COLO668 (cell line): ENCODE data around the gene GABRB1.

ENCODE experiments used
- DNase-seq: peaks from one replicate; lab custom pipeline; 2025; ENCODE audit not compliant: unreplicated experiment; lab: John Stamatoyannopoulos, UW

The GABRB1 gene

GRCh38 chr4:47031011-47031678 is at the start of gene GABRB1:
Gene GABRB1, plus strand, starts transcription at chr4:47031567.
- peak; percentile 47 for DNase-seq

DNA sequence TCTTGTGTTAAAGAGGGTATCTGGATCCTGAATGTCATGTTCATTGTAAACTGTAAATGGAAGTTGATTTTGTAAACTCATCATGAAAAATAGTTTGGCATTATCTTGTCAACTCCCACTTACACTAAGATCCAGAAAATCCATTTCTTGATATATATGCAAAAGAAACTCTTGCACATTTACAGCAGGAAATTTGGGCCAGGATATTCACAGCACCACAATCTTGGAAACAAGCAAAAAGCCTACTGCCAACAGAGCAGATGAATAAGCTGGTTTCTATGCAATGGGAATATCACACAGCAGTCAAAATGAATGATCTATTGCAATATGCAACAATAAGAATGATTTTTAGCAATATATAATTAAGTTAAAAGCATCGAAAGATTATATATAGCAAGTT is 46.6 kb upstream of the GABRB1 start:
- no peak for DNase-seq

DNA sequence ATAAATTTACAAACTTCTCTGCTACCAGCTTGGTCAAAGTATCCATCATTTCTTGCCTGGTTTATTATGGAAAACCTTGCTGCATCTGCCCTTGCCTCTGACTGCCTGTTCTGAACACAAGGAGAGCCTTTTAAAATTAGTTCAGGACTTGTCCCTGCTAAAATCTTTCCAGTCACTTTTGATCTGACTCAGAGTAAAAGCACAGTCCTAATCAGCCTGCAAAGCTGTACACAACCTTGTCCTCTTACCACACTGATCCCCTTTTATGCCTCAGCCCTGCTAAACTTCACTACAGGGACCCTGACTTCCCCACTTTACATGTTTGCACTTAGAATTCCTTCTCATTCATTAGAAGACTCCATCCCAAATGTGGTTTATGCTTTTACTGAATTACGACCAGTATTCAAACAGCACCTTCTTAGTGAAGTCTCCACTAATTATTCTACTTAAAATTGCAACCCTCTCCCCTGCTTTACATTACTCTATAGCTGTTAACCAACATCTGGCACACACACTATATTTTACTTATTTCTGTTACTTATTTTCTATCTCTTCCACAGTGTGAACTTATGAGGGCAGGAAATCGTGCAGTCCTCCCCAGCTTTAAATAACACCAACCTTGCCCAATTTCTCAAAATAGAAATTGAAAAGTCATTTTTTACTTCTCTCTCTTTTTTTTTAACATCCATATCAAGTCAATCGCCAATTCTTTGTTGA is 44.3 kb upstream of the GABRB1 start:
- DNase-seq: no peak

DNA sequence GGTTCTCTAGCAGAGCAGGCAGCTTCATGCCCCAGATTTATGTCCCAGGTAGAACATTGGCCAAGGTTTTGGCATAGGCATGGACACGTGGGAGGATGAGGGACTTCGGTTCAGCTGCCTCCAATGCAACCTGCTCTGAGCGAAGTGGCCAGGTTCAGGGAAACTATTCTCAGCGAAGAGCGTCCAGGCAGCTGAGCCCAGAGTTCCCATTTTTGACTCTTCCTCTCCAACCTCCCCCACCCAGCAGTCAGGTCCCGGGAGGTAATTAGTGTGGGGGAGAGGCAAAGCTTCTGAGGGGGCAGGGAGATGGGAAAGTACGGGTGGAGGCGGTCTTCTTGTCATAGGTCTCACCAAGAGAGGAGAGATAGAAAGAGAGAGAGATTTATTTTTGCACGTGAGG is 39.0 kb upstream of the GABRB1 start:
- no peak for DNase-seq

- DNase-seq: peak; percentile 36
Measured at GRCh38 chr4:46993075-46994006, 38.0 kb upstream of the GABRB1 start, which contains the start of gene GABRA4. Gene GABRA4, minus strand, starts transcription at chr4:46993581. Its CDS starts 157 bp downstream, at chr4:46993424.

DNA sequence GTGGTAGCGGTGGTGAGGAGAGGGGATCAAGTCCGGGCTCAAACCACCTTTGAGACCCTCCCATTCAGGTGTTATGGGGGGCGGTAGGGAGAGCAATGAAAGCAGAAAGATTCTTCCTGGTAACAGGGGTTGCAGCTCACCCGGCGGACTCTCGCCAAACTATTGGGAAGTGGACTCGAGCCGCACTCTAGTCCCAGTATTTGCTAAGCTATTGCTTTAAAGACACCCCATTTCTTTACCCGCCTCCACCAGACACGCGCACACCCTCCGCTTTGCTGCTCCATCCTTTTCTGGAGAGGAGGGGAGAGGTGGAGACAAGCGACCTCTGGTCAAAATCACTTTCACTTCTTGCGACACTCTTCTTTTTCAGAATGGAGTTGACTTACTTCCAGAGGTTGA is 37.4 kb upstream of the GABRB1 start:
- no peak for DNase-seq

GRCh38 chr4:46999566-46999965 is 31.8 kb upstream of the GABRB1 start:
- no peak for DNase-seq

- no peak for DNase-seq
Measured at GRCh38 chr4:47000406-47000805, 31.0 kb upstream of the GABRB1 start.

DNA sequence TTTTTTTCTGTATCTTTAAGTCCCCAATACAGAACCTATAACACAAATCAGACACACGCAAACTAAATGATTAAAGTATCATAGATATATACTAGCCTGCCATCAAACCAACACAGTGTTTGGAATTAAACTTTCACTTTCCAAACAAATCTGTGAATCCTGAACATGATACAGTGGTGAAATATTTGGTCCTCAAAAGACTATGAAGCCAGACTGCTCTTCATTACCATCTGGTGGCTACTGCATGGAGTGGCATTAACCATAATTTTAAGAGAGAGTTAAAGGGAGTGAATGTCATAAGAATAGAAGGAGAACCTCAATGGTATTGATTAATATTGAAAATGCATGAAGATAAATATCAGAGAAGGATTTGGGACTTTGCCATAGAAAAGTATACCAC is 28.8 kb upstream of the GABRB1 start:
- no peak for DNase-seq

DNA sequence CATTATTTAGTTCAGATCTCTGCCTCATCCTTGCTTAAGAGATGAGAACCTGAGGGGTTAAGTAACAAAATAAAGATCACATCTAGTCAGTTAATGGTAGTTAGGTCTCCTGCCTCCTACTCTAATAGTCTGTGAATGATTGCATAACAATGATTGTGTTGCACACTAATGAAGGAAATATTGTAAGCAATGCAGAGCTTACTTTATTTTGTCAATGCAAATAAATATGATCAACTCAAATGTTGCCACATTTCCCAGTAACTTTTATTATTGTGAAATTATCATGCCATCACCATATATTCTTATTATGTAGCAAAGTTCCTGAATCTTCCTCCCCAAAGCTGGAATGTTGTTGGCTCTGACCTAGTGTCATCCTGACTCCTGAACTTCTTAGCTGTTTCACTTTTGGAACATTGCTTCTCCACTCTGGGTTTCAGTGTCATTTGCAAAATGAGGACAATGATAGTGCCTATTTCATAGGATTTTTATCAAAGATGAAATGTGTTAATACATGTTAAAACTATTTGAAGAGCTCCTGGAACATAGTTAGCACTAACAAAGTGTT is 20.9 kb upstream of the GABRB1 start:
- no peak for DNase-seq

GRCh38 chr4:47010912-47011446 is 20.4 kb upstream of the GABRB1 start:
- no peak for DNase-seq

DNA sequence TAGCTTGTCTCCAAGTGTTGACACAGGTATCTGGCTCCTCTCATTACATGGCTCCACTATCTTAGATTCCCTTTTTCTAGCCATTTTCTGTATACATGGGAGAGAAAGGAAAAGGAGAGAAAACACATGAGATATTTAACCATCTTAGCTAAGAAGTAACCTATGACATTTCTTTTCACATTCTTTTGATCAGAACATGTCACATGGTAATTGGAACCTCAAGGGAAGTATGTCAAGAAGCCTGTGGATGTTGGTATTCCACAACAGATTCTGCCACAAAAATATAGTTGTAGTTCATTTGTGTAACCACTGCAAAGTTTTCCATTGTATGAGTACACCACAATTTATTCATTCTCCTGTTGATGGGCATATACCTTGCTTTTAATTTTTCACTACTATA is 18.7 kb upstream of the GABRB1 start:
- no peak for DNase-seq

- no peak for DNase-seq
Measured at GRCh38 chr4:47013373-47013772, 18.0 kb upstream of the GABRB1 start.

DNA sequence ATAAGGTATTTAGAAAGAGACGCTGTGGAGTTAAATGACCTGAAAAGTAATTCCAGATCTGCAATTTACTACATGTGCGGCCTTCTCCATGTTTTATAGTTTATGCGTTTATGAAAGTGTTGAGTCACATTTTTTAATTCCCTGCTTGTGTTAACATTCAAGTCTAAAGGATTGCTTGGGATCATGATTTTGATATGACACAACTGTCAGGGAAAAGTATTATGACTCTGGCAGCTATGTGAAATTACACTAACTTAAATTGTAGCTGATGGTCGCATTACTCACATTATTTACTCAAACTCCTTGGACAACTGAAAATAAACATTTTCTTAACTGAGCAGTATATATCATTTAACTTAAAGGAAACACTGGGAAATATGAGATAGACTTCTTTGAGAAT is 14.3 kb upstream of the GABRB1 start:
- DNase-seq: no peak

DNA sequence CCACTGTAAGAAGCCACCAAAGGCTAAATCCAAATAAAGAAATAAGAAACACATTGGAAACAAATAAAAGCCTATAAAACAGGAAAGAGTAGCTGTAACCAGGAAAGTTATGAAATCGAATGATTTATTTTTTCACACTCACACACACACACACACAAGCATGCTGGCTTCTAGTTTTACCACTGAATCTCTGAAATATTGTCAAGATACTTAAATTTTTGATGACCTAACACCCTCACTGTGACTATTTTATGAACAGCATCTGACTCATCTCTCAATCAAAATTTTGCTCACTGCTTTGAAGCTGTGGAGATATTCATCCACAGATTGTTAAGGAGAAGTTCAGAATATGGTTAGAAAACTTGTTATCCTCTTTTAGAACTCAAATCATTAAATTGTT is 13.9 kb upstream of the GABRB1 start:
- DNase-seq: no peak

DNA sequence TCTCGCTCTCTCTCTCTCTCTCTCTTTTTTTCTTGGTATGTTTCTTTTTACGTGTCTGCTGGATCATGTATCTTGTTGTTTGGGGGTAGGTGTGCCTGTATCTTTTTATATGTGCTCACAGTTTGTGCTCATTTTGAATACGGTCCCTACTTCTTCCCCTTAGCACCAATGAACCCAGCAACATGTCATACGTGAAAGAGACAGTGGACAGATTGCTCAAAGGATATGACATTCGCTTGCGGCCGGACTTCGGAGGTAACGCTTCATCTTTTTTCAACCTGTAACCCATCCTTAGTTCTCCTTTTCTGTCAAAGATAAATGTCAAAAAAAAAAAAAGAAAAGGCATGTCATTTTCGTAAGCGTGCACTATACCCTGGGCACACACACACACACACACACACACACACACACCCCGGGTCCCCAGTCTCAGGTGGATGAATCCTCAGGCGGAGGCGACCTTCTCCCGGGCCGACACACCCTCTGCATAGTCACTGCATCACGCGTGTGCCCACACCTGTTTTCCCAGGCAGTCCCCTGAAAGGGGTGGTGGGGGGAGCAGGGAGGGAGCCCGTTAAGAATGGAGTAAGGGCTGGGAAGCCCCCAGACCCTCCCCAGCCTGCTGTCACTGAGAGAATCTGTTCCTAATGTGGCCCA is 511 bp downstream of the GABRB1 start:
- DNase-seq: peak; percentile 41

GRCh38 chr4:47032405-47033106 is 1.2 kb downstream of the GABRB1 start:
- peak; percentile 76 for DNase-seq

DNA sequence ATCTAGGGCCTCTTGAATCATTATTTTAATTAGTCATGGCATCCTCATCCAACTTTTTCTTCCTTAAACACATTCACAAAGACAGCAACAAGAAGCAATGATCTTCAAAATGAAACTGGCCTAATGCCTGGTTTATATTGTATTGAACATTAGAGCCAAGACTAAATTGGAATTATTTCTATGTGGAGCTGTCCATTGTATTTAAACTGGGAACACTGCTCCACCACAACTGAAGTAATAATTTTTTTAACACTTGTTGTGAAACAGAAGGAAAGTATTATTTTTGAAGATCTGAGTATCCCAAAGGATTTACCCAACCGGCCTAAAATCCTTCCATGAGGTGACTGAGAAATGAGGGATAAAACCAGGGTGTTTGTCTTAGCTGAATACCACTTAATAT is 6.9 kb downstream of the GABRB1 start:
- DNase-seq: no peak

- no peak for DNase-seq
Measured at GRCh38 chr4:47040828-47041227, 9.5 kb downstream of the GABRB1 start.

- no peak for DNase-seq
Measured at GRCh38 chr4:47043821-47044220, 12.5 kb downstream of the GABRB1 start.
